LNCAP (cell line): Measurements from ENCODE around the gene HS6ST3.

Experiments
- TF ChIP-seq, protein P1 (sequence below): fragments of 450-650 bp; IDR thresholded peaks from 2 replicates; pipeline ENCODE4 v1.5.1; 2017; ENCODE audit warnings: mild to moderate bottlenecking

Gene HS6ST3

DNA sequence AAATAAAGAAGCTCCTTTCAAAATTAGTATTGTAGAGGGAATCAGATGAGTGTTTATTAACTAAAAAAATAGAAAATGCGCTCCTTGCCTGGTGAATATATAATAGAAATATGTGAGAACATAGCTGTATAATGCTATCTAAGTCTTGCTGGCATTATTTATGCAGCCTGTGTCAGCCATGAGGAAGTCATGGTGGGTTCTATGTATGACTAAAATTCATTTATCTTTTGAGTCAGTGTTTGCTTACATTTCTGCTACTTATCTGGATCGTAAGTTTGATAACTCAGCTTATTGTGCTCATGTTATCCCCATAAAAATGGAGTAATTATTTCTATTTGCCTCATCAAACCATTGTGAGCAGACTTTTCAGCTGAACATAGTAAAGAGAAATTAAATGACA is 455.1 kb downstream of the HS6ST3 start:
- TF ChIP-seq, protein P1, sequence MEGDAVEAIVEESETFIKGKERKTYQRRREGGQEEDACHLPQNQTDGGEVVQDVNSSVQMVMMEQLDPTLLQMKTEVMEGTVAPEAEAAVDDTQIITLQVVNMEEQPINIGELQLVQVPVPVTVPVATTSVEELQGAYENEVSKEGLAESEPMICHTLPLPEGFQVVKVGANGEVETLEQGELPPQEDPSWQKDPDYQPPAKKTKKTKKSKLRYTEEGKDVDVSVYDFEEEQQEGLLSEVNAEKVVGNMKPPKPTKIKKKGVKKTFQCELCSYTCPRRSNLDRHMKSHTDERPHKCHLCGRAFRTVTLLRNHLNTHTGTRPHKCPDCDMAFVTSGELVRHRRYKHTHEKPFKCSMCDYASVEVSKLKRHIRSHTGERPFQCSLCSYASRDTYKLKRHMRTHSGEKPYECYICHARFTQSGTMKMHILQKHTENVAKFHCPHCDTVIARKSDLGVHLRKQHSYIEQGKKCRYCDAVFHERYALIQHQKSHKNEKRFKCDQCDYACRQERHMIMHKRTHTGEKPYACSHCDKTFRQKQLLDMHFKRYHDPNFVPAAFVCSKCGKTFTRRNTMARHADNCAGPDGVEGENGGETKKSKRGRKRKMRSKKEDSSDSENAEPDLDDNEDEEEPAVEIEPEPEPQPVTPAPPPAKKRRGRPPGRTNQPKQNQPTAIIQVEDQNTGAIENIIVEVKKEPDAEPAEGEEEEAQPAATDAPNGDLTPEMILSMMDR = no peak

DNA sequence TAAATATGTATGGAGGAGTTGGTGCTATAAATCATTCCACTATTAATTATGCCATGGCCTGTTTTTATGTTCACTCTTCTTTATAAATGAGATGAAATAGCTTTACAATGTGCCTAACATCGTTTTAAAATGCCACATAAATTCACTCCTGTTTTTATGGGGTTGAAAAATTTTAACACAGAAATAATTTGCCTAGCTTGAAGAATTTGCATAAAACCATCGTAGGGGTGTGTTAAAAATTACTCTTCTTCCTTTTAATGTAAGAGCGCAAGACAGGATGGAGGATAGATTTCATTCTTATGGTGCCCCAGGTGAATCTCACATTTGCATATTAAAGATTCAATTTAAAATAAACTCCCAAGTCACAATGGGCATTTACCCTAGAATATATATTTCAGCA is 456.6 kb downstream of the HS6ST3 start:
- TF ChIP-seq, protein P1 = no peak

DNA sequence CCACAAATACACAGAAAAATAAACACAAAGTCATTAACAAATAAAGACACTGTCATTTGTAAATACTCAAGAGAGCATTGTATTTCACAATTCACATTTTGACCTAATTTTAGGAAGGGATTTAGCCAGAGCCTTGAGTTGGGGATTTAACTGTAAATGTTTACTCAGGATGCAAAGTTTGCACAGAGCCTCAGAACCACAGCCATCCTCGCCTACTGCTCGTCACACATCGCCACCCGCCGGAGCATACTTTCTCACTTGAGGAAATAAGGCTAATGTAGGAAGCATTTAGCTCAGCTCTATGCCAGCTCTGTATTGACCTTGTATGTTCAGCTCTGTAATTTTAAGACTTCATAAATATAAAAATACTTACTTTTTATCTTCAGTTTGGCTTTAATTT is 461.6 kb downstream of the HS6ST3 start:
- TF ChIP-seq, protein P1 = no peak

DNA sequence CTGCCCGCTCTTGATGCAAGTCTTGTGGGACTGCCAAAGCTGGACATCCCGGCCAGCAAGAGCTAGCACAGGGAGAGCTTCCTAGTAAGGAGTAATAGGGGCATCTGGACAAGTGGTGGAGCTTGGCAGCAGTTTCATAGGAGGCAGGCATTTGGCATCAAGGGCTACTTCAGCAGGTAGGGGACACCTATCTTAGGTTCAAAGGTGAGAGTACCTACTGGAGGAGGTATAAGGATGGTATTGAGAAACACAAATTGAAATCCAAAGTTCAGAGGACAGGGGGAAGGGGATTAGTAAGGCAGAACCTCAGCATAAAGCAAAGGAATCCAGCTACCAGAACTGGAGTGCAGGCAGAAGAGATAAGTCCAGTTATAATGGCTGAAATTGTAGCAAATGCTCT is 462.7 kb downstream of the HS6ST3 start:
- TF ChIP-seq, protein P1 = no peak

DNA sequence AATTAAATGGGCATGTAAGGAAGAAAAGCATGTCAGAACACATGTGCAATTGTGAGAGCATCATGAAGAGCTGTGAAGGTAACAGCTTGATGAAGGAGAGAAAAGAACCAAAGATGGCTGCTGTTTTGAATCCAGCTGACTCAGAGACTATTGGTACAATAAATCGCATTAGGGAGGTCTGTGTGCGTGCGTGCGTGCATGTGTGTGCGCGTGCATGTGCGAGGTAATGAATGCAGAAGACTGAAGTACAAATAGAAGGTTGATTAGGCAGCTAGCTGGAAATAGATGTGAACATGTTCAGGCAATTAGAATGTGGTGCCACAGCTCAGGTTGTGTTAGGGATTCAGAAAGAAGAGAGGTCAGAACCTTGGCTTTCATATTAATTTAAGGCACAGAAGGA is 463.9 kb downstream of the HS6ST3 start:
- TF ChIP-seq, protein P1 = no peak

DNA sequence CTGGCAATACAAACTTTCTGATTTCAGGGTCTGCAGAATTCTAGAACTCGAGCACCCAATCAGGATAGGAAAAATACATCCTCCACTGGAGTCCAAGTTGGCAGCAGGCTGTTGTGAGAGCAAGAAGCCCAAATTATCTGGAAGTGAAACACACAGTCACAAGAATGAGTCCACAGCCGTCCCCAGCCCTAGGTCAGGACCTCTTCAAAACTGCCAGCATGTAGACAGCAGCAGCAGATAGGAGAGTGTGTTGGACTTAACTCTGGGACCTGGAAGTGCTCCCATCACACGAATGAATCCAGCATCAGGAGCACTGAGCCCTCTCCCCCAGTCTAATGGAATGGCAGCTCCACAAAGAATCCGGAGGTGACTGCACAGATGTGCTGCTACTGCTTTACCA is 483.7 kb downstream of the HS6ST3 start:
- TF ChIP-seq, protein P1 = no peak

DNA sequence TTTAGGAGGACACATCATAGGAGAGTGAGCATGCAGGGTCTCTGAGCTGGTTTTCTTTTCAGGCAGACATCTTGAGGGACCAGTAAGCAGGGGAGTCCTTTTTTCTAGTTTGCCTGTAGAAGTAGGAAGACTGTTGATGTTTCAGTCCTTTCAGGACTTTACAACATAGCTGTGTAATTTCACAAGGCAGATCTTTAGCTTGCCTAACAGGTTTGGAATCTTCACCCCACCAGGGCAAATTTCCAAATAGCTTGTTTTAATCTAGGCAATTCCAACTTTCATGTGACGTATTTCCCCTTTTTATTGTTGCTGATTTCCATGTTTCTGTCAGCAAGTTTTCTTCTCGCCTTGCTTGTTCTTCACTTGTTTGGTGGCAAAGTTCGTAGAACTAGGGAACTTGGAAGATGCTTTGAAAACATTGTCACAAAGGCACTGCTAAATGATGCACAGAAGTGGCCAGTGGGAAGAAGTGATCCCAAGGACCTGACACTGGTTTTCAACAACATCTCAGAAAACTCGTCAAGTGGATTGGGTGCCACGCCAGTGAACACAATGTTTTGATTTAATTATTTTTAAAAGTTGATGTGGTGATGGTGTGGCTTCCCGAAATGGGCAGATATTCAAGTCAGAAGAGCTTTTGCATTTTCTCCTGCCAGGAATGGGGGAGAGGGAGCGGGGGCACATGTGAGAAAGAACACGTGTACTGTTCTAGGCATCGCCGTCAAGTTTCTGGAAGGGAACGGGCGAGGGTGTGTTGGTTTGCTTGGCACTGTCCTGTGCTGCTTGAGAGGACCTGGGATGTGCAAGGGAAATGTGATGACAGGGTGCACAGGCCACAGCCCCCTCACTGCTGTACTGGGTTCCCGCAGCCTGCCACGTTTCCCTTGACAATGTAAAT is 485.8 kb downstream of the HS6ST3 start:
- TF ChIP-seq, protein P1 = no peak

DNA sequence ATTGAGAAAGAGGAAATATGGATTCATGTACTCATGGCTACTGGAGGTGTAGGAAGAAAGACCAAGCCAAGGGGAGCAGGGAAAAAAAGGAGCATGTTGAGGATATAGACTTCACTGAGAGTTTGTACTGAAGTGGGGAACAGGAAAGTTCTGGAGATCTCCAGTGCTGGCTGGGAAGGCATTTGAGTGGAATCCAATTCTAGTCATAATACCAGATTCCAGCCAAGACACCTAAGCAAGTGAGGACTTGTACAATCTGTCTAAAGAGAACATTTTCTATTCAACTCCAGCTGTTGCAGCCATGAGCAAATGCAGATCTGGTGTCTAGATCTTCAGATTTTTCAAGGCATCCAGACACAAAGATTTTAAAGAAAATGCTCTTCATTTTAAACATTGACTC is 491.8 kb downstream of the HS6ST3 start:
- TF ChIP-seq, protein P1 = no peak
